GM18505 (cell line): ENCODE measurements around the gene CNTN1.

Experiments used
- ATAC-seq: cut with Tn5 transposase; IDR thresholded peaks from one replicate; pipeline ENCODE4 v1.9.1; 2021; ENCODE audit not compliant: unreplicated experiment
- POLR2A ChIP-seq: IDR thresholded peaks from 4 replicates; pipeline ENCODE4 v1.6.1; 2011; ENCODE audit warnings: borderline replicate concordance; ENCODE audit not compliant: insufficient read depth, insufficient read length; ENCODE audit errors: extremely low read depth

Gene CNTN1

GRCh38 chr12:40976546-40976945 lies 284.3 kb downstream of the CNTN1 start:
- TF ChIP-seq POLR2A, result no peak
- no peak for ATAC-seq

- no peak for ATAC-seq
- no peak for TF ChIP-seq POLR2A
These were observed 288.3 kb downstream of the CNTN1 start for GRCh38 chr12:40980427-40980961.

DNA sequence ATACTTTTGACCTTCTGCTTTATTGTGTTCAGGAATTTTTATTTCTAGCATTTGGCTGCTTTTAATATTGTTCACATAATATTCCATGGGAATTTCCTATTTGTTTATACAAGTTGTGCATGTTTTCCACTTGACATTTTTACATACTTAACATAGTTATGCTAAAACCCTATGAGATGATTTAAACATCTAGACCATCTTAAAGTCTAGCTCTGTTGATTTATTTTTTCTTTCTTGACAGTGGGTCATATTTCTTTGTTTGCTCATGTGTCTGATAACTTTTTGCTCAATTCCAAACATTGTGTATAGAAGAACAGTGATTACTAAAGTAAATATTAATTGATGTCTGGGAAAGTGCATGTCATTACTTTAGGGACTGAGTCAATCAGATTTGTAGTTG lies 293.8 kb downstream of the CNTN1 start:
- ATAC-seq, result no peak
- no peak for TF ChIP-seq POLR2A

DNA sequence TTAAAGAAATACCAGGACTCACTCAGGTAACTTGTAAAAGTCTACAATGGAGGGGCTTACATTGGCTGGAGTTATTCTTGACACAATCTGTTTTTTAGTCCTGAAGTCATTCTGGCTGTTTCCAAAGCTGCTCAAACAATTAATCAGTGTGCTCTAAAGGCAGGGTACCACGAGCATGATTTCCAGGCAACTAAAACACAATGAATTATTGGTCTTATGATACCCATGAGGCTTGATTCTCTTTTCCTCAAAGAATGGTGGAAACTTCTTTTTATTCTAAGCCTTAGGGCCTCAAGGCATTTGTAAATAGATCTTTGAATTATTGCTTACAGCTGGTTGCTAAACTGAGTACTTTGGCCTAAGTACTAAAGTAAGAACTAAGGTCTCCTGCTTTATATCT lies 296.1 kb downstream of the CNTN1 start:
- ATAC-seq, result no peak
- TF ChIP-seq POLR2A, result no peak

- ATAC-seq, result no peak
- no peak for TF ChIP-seq POLR2A
These were observed 296.6 kb downstream of the CNTN1 start for GRCh38 chr12:40988824-40989223.

- ATAC-seq, result no peak
- no peak for TF ChIP-seq POLR2A
These were observed 297.5 kb downstream of the CNTN1 start for GRCh38 chr12:40989785-40990184.

- TF ChIP-seq POLR2A, result no peak
- ATAC-seq, result no peak
These were observed 299.9 kb downstream of the CNTN1 start for GRCh38 chr12:40992158-40992557.

DNA sequence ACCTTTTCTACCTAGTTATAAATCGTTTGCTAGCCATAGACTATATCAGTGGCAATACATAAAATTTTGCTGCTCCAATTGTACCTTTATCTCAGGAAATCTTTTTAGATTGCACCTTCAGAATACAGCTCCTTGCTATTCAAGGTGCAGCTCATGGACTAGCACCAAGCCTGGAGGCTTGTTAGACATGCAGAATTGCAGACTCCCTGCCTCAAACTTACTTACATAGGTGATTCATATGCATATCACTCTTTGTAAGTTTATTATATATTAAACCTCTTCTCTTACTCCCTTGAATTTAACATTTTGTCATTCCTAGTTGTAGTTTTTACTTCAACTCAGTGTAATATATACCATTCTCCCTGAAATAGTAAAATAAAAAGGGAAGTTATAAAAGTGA lies 300.4 kb downstream of the CNTN1 start:
- no peak for ATAC-seq
- TF ChIP-seq POLR2A, result no peak

DNA sequence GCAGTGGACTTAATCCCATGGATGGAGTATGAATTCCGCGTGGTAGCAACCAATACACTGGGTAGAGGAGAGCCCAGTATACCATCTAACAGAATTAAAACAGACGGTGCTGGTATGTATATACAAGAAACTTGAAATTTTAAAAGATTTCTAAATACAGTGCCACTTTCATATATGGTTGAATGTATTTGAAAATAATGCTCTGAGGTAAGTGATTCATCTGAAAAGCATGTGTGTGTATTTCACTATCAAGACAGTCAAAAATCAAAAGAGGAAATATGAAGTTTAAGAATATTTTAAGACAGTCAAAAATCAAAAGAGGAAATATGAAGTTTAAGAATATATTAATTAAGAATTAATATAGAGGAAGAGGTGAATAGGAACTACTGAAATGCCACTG lies 300.9 kb downstream of the CNTN1 start:
- TF ChIP-seq POLR2A, result no peak
- ATAC-seq, result no peak

- no peak for ATAC-seq
- TF ChIP-seq POLR2A, result no peak
These were observed 303.9 kb downstream of the CNTN1 start for GRCh38 chr12:40996091-40996490.

DNA sequence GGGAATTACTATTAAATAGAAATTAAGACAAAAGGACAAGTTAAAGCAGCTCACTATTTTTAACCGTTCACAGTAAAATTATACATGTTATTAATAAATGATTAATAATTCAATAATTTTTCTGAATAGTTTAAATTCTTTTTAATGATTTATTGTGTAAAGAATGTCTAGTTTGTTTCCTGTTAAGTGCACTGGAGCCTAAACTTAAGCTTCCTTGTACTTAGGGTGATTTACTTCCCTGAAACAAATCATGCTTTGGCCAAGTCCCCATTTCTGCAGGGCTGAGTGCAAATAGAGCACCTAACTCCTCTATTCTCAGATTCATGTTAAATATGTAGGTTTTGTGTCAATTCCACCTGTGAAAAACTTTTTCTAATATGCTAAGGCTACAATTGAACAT lies 307.0 kb downstream of the CNTN1 start:
- ATAC-seq, result no peak
- TF ChIP-seq POLR2A, result no peak

DNA sequence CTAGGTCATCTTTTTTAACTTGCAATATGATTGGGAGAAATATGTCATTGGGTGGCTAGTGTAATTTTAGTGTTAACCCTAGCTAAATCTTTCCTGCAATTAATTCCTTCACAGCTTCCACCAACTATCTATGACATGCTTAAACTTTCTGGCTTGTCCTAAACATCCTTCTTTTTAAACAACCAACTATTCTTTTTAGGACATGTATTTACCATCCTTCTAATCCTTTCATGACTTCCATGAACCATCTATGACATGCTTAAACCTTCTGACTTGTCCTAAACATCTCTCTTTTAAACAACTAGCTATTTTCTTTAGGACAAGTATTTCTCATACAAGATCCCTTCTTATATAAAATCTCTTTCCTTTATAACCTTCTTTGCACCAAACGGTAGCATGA lies 316.2 kb downstream of the CNTN1 start:
- ATAC-seq, result no peak
- no peak for TF ChIP-seq POLR2A

DNA sequence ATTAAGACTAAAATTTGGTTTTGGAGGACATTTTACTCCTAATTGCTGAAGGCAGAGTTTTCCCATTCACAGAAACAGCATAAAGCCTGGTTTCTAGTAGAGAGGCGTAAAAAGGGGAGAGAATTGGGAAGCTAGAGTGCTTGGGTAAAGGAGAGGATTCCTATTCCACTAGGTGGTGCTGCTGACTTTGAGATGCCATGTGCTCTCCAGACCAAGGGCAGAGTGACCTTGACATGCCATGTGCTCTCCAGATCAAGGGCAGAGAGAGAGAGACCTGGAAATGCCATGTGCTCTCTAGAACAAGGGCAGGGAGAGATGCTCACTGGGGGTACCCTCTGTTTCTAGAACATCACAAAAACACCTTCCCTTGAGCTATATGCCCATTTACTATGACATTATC lies 319.7 kb downstream of the CNTN1 start:
- no peak for ATAC-seq
- no peak for TF ChIP-seq POLR2A

- TF ChIP-seq POLR2A, result no peak
These were observed 321.8 kb downstream of the CNTN1 start for GRCh38 chr12:41013881-41014642.

More at GRCh38 chr12:41013881-41014642, 321.8 kb downstream of the CNTN1 start:
- no peak for ATAC-seq
